CD4-positive, CD25-positive, alpha-beta regulatory T cell (primary cell): ENCODE data around the gene APOM. TPM values are rescaled to one million over a fixed set of nuclear protein-coding genes. Genes with fewer than 3 reads are reported as not detected.
A peak's percentile ranks its signal among the peaks of the same experiment; 100 is the strongest.

Experiments used
- ATAC-seq, 2 donors: fragments of 150-1000 bp; cut with Tn5 transposase; one replicate each; pipeline ENCODE4 v1.10.0; 2021; ENCODE audit warnings: low read depth in 2 of 2, moderate number of reproducible peaks in 2 of 2, moderate library complexity in 1 of 2
- DNase-seq, 3 donors: peaks; one replicate each; pipeline versions ENCODE4 v3.0.0 to v3.0.0-alpha.2; 2012 to 2022; ENCODE audit warnings: mixed read lengths in 1 of 3
- H3K27ac ChIP-seq: one replicate; pipeline ENCODE4 v1.7.0; 2013; ENCODE audit warnings: mild to moderate bottlenecking, low read length; ENCODE audit not compliant: insufficient read depth, poor library complexity, severe bottlenecking
- H3K27me3 ChIP-seq: one replicate; pipeline ENCODE4 v1.7.0; 2013; ENCODE audit warnings: low read length; ENCODE audit not compliant: control insufficient read depth, insufficient read depth
- H3K36me3 ChIP-seq: one replicate; pipeline ENCODE4 v1.7.0; 2013; ENCODE audit warnings: mild to moderate bottlenecking, low read length, moderate library complexity; ENCODE audit not compliant: control insufficient read depth, insufficient read depth
- H3K4me1 ChIP-seq: 2 replicates; pipeline ENCODE4 v1.7.0; 2013; ENCODE audit warnings: mild to moderate bottlenecking, low read length; ENCODE audit not compliant: insufficient read depth, control insufficient read depth, poor library complexity, severe bottlenecking
- H3K4me3 ChIP-seq: one replicate; pipeline ENCODE4 v1.7.0; 2013; ENCODE audit warnings: low read depth, mild to moderate bottlenecking, low read length, moderate library complexity
- H3K9me3 ChIP-seq, 2 experiments: 1 replicate in 1 of 2; 2 replicates in 1 of 2; pipeline ENCODE4 v1.7.0; 2013; ENCODE audit warnings: low read length in 2 of 2, mild to moderate bottlenecking in 1 of 2, moderate library complexity in 1 of 2; ENCODE audit not compliant: control insufficient read depth in 2 of 2
- H3K27ac Mint-ChIP-seq, 3 donors: one replicate each; pipeline ENCODE4 v1.8.0; 2020 to 2022; ENCODE audit warnings: mild to moderate bottlenecking in 3 of 3, mixed read lengths in 3 of 3, moderate library complexity in 2 of 3
- H3K27me3 Mint-ChIP-seq: one replicate; pipeline ENCODE4 v1.8.0; 2022; ENCODE audit warnings: mild to moderate bottlenecking, mixed read lengths
- H3K36me3 Mint-ChIP-seq: one replicate; pipeline ENCODE4 v1.8.0; 2020; ENCODE audit warnings: mixed read lengths
- H3K4me1 Mint-ChIP-seq, 4 donors: one replicate each; pipeline ENCODE4 v1.8.0; 2020 to 2022; ENCODE audit warnings: mixed read lengths in 4 of 4, mild to moderate bottlenecking in 1 of 4
- H3K4me3 Mint-ChIP-seq, 4 donors: one replicate each; pipeline ENCODE4 v1.8.0; 2020 to 2022; ENCODE audit warnings: mild to moderate bottlenecking in 4 of 4, mixed read lengths in 4 of 4, moderate library complexity in 3 of 4
- H3K9me3 Mint-ChIP-seq, 7 donors: one replicate each; pipeline ENCODE4 v1.8.0; 2020 to 2022; ENCODE audit warnings: mixed read lengths in 7 of 7, mild to moderate bottlenecking in 3 of 7, moderate library complexity in 2 of 7
- polyA plus RNA-seq, 4 donors: library from polyadenylated mRNA; unstranded; fragments of 300-500 nt; fragmentation: Illumina TruSeq; gene quantifications; one replicate each; pipeline ENCODE4 v1.2.3, GENCODE V29; 2021
- total RNA-seq: library from RNA; stranded (reverse); gene quantifications from one replicate; pipeline ENCODE4 v1.2.3, GENCODE V29; 2022

Gene APOM
- total and polyA plus RNA-seq, 5 donors from 2014 or later = 1.7 to 4.1 (median 2.6) TPM

- ATAC-seq (no peak), DNase-seq (no peak)
- Mint-ChIP-seq H3K27ac (no peak overlapping the region), H3K9me3 (no peaks in the 10 kb centered on the region), H3K36me3 (peaks cover 33% of the 10 kb centered on the region), H3K4me3 (no peak overlapping the region), H3K27me3 (no peaks in the 10 kb centered on the region), H3K4me1 (peaks cover 0 to 3% (median 0%) of the 10 kb centered on the region in 4 donors)
- no peak overlapping the region for H3K4me3 ChIP-seq
- no peaks in the 10 kb centered on the region for H3K4me1 ChIP-seq
- H3K27ac ChIP-seq = no peak overlapping the region
- no peaks in the 10 kb centered on the region for H3K9me3 ChIP-seq
- no peaks in the 10 kb centered on the region for H3K27me3 ChIP-seq
- H3K36me3 ChIP-seq = peaks cover 77% of the 10 kb centered on the region
These were observed 35.9 kb downstream of the APOM start for GRCh38 chr6:31691564-31692108.

GRCh38 chr6:31692353-31692752 lies 36.7 kb downstream of the APOM start:
- Mint-ChIP-seq H3K36me3 (peaks cover 39% of the 10 kb centered on the region), H3K9me3 (no peaks in the 10 kb centered on the region), H3K4me1 (peaks cover 0 to 8% (median 2%) of the 10 kb centered on the region in 4 donors), H3K27me3 (no peaks in the 10 kb centered on the region), H3K4me3 (peak overlapping the region in 1 of 4 donors; percentile 16), H3K27ac (no peak overlapping the region)
- no peak overlapping the region for H3K4me3 ChIP-seq
- peaks cover 73% of the 10 kb centered on the region for H3K36me3 ChIP-seq
- H3K27me3 ChIP-seq = no peaks in the 10 kb centered on the region
- no peak overlapping the region for H3K27ac ChIP-seq
- H3K4me1 ChIP-seq = no peaks in the 10 kb centered on the region
- ATAC-seq = no peak
- no peaks in the 10 kb centered on the region for H3K9me3 ChIP-seq
- no peak for DNase-seq

- Mint-ChIP-seq H3K36me3 (peaks cover 41% of the 10 kb centered on the region), H3K4me1 (peaks cover 3 to 13% (median 7%) of the 10 kb centered on the region in 4 donors), H3K27ac (peak overlapping the region in 1 of 3 donors; percentile 36), H3K4me3 (no peak overlapping the region), H3K9me3 (no peaks in the 10 kb centered on the region), H3K27me3 (no peaks in the 10 kb centered on the region)
- Histone ChIP-seq H3K4me1 (no peaks in the 10 kb centered on the region), H3K4me3 (no peak overlapping the region), H3K27ac (no peak overlapping the region), H3K27me3 (no peaks in the 10 kb centered on the region), H3K9me3 (no peaks in the 10 kb centered on the region), H3K36me3 (peaks cover 72% of the 10 kb centered on the region)
- ATAC-seq (no peak), DNase-seq (no peak)
These were observed 37.2 kb downstream of the APOM start for GRCh38 chr6:31692886-31693285.

GRCh38 chr6:31693535-31693934 lies 37.8 kb downstream of the APOM start:
- Histone ChIP-seq H3K9me3 (no peaks in the 10 kb centered on the region), H3K36me3 (peaks cover 67% of the 10 kb centered on the region), H3K4me3 (no peak overlapping the region), H3K27ac (no peak overlapping the region), H3K27me3 (no peaks in the 10 kb centered on the region), H3K4me1 (no peaks in the 10 kb centered on the region)
- H3K36me3 Mint-ChIP-seq = peaks cover 40% of the 10 kb centered on the region
- ATAC-seq (no peak), DNase-seq (no peak)
- H3K9me3 Mint-ChIP-seq = no peaks in the 10 kb centered on the region
- peak overlapping the region in 1 of 3 donors; percentile 6 for H3K27ac Mint-ChIP-seq
- H3K4me1 Mint-ChIP-seq = peaks cover 5 to 16% (median 9%) of the 10 kb centered on the region in 4 donors
- H3K4me3 Mint-ChIP-seq = no peak overlapping the region
- H3K27me3 Mint-ChIP-seq = no peaks in the 10 kb centered on the region

GRCh38 chr6:31697555-31697954 lies 41.9 kb downstream of the APOM start:
- H3K4me1 Mint-ChIP-seq = peaks cover 5 to 45% (median 33%) of the 10 kb centered on the region in 4 donors
- no peak overlapping the region for H3K4me3 ChIP-seq
- H3K4me3 Mint-ChIP-seq = no peak overlapping the region
- H3K27me3 Mint-ChIP-seq = peaks cover 2% of the 10 kb centered on the region
- no peak for ATAC-seq
- peaks cover 22% of the 10 kb centered on the region for H3K4me1 ChIP-seq
- peak in 1 of 3 donors; percentile 10 for DNase-seq
- no peaks in the 10 kb centered on the region for H3K9me3 Mint-ChIP-seq
- H3K27ac ChIP-seq = no peak overlapping the region
- H3K9me3 ChIP-seq = no peaks in the 10 kb centered on the region
- peak overlapping the region; percentile 37 to 79 (median 38) for H3K27ac Mint-ChIP-seq
- H3K27me3 ChIP-seq = no peaks in the 10 kb centered on the region
- peaks cover 30% of the 10 kb centered on the region for H3K36me3 Mint-ChIP-seq
- H3K36me3 ChIP-seq = peaks cover 42% of the 10 kb centered on the region

GRCh38 chr6:31700740-31701401 lies 45.2 kb downstream of the APOM start:
- Mint-ChIP-seq H3K4me1 (peaks cover 5 to 57% (median 39%) of the 10 kb centered on the region in 4 donors), H3K4me3 (peak overlapping the region; percentile 84 to 100 (median 98)), H3K27me3 (peaks cover 6% of the 10 kb centered on the region), H3K36me3 (peaks cover 21% of the 10 kb centered on the region), H3K9me3 (no peaks in the 10 kb centered on the region), H3K27ac (peak overlapping the region; percentile 49 to 98 (median 98))
- Histone ChIP-seq H3K36me3 (peaks cover 19% of the 10 kb centered on the region), H3K9me3 (no peaks in the 10 kb centered on the region), H3K4me1 (peaks cover 32% of the 10 kb centered on the region), H3K4me3 (peak overlapping the region; percentile 48), H3K27ac (no peak overlapping the region), H3K27me3 (no peaks in the 10 kb centered on the region)
- ATAC-seq (no peak), DNase-seq (no peak)

GRCh38 chr6:31701666-31702404 lies 46.1 kb downstream of the APOM start:
- Mint-ChIP-seq H3K4me3 (peak overlapping the region; percentile 84 to 100 (median 98)), H3K4me1 (peaks cover 5 to 57% (median 39%) of the 10 kb centered on the region in 4 donors), H3K36me3 (peaks cover 20% of the 10 kb centered on the region), H3K9me3 (no peaks in the 10 kb centered on the region), H3K27me3 (peaks cover 6% of the 10 kb centered on the region), H3K27ac (peak overlapping the region; percentile 98 to 99 (median 98))
- peak in 1 of 3 donors; percentile 20 for DNase-seq
- ATAC-seq = no peak
- Histone ChIP-seq H3K9me3 (no peaks in the 10 kb centered on the region), H3K36me3 (peaks cover 14% of the 10 kb centered on the region), H3K27me3 (no peaks in the 10 kb centered on the region), H3K4me3 (peak overlapping the region; percentile 93), H3K4me1 (peaks cover 32% of the 10 kb centered on the region), H3K27ac (peak overlapping the region; percentile 98)
